Muscle layer of duodenum (tissue), 2 donors: ENCODE results near the gene CD40.

Source experiments
- H3K27ac ChIP-seq: one replicate; pipeline ENCODE4 v1.7.0; 2013; ENCODE audit warnings: mild to moderate bottlenecking, low read length
- H3K27me3 ChIP-seq: one replicate; pipeline ENCODE4 v1.7.0; 2013; ENCODE audit warnings: low read depth, mild to moderate bottlenecking, control low read depth, low read length
- H3K36me3 ChIP-seq, 2 donors: one replicate each; pipeline ENCODE4 v1.7.0; 2013; ENCODE audit warnings: low read length in 2 of 2, control low read depth in 1 of 2, mild to moderate bottlenecking in 1 of 2; ENCODE audit not compliant: insufficient read depth in 2 of 2, control insufficient read depth in 1 of 2
- H3K4me1 ChIP-seq, 2 donors: one replicate each; pipeline ENCODE4 v1.7.0; 2013; ENCODE audit warnings: low read length in 2 of 2, mild to moderate bottlenecking in 2 of 2, control low read depth in 1 of 2, moderate library complexity in 1 of 2; ENCODE audit not compliant: insufficient read depth in 2 of 2, control insufficient read depth in 1 of 2
- H3K4me3 ChIP-seq, 2 donors: one replicate each; pipeline ENCODE4 v1.7.0; 2013; ENCODE audit warnings: low read length in 2 of 2, low read depth in 1 of 2, mild to moderate bottlenecking in 1 of 2
- H3K9me3 ChIP-seq, 2 donors: one replicate each; pipeline ENCODE4 v1.7.0; 2013; ENCODE audit warnings: low read length in 2 of 2, control low read depth in 1 of 2, mild to moderate bottlenecking in 1 of 2; ENCODE audit not compliant: control insufficient read depth in 1 of 2
- donor health status: healthy.

The CD40 gene

GRCh38 chr20:46177768-46178167 is 59.7 kb downstream of the CD40 start:
- no peaks in the 10 kb centered on the region for H3K9me3 ChIP-seq
- H3K4me1 ChIP-seq: no peaks in the 10 kb centered on the region
- H3K27ac ChIP-seq: no peak overlapping the region
- peaks cover 27% of the 10 kb centered on the region for H3K27me3 ChIP-seq
- no peaks in the 10 kb centered on the region for H3K36me3 ChIP-seq
- no peak overlapping the region for H3K4me3 ChIP-seq

- Histone ChIP-seq H3K36me3 (no peaks in the 10 kb centered on the region), H3K9me3 (no peaks in the 10 kb centered on the region), H3K27me3 (peaks cover 15% of the 10 kb centered on the region), H3K4me3 (no peak overlapping the region), H3K27ac (no peak overlapping the region), H3K4me1 (no peaks in the 10 kb centered on the region)
Observed at GRCh38 chr20:46178891-46179290, 60.8 kb downstream of the CD40 start.
